Bone marrow (tissue), 2 donors: ENCODE data around the gene ADAMTS10.
"Not testable (repeated sequence)": the region's sequence is repeated elsewhere in the genome, so short reads cannot be mapped to it uniquely, and the experiment has no call there.

Experiments
- DNase-seq, 2 donors: peaks; one replicate each; lab custom pipeline; 2025; lab: John Stamatoyannopoulos, UW

Gene ADAMTS10

GRCh38 chr19:8561075-8561764, 49.3 kb downstream of the ADAMTS10 start:
- no peak for DNase-seq

GRCh38 chr19:8558325-8558724, 52.2 kb downstream of the ADAMTS10 start:
- no peak for DNase-seq

GRCh38 chr19:8557642-8558238, 52.8 kb downstream of the ADAMTS10 start:
- no peak for DNase-seq

GRCh38 chr19:8553729-8554128, 56.8 kb downstream of the ADAMTS10 start:
- not testable (repeated sequence) for DNase-seq

GRCh38 chr19:8552810-8553209, 57.7 kb downstream of the ADAMTS10 start:
- DNase-seq = no peak

- no peak for DNase-seq
These were observed 60.4 kb downstream of the ADAMTS10 start for GRCh38 chr19:8550070-8550469.

GRCh38 chr19:8545743-8546142, 64.8 kb downstream of the ADAMTS10 start:
- DNase-seq = no peak

GRCh38 chr19:8544168-8544567, 66.3 kb downstream of the ADAMTS10 start:
- no peak for DNase-seq

- DNase-seq = no peak
These were observed 70.8 kb downstream of the ADAMTS10 start for GRCh38 chr19:8539621-8540149.

- no peak for DNase-seq
These were observed 73.4 kb downstream of the ADAMTS10 start for GRCh38 chr19:8537099-8537498.

- no peak for DNase-seq
These were observed 74.2 kb downstream of the ADAMTS10 start for GRCh38 chr19:8536282-8536681.

GRCh38 chr19:8532225-8532624, 78.3 kb downstream of the ADAMTS10 start:
- DNase-seq = no peak

GRCh38 chr19:8531470-8531869, 79.0 kb downstream of the ADAMTS10 start:
- no peak for DNase-seq
